Measurements from ENCODE around the gene RAVER1.

Gene RAVER1

GRCh38 chr19:10292789-10293636 is 40.3 kb downstream of the RAVER1 start:
- peak overlapping the region; percentile 82 for H3K27ac Mint-ChIP-seq
- peaks cover 62% of the 10 kb centered on the region for H3K27me3 Mint-ChIP-seq

GRCh38 chr19:10292206-10292788 is 41.0 kb downstream of the RAVER1 start:
- Mint-ChIP-seq H3K27me3 (peaks cover 66% of the 10 kb centered on the region), H3K4me1 (ENCODE audit: low read depth) (peaks cover 67% of the 10 kb centered on the region), H3K9me3 (no peaks in the 10 kb centered on the region), H3K36me3 (ENCODE audit: low read depth) (no peaks in the 10 kb centered on the region), H3K27ac (no peak overlapping the region), H3K4me3 (peak overlapping the region; percentile 72)

More at GRCh38 chr19:10292789-10293636, 40.3 kb downstream of the RAVER1 start:
- H3K36me3 Mint-ChIP-seq (ENCODE audit: low read depth), result no peaks in the 10 kb centered on the region
- peaks cover 61% of the 10 kb centered on the region for H3K4me1 Mint-ChIP-seq (ENCODE audit: low read depth)
- H3K4me3 Mint-ChIP-seq, result peak overlapping the region; percentile 72
- H3K9me3 Mint-ChIP-seq, result no peaks in the 10 kb centered on the region

- Mint-ChIP-seq H3K4me1 (ENCODE audit: low read depth) (peaks cover 71% of the 10 kb centered on the region), H3K9me3 (no peaks in the 10 kb centered on the region), H3K27me3 (peaks cover 64% of the 10 kb centered on the region), H3K27ac (no peak overlapping the region), H3K36me3 (ENCODE audit: low read depth) (no peaks in the 10 kb centered on the region), H3K4me3 (peak overlapping the region; percentile 72)
These were observed 41.6 kb downstream of the RAVER1 start for GRCh38 chr19:10291554-10292205.

DNA sequence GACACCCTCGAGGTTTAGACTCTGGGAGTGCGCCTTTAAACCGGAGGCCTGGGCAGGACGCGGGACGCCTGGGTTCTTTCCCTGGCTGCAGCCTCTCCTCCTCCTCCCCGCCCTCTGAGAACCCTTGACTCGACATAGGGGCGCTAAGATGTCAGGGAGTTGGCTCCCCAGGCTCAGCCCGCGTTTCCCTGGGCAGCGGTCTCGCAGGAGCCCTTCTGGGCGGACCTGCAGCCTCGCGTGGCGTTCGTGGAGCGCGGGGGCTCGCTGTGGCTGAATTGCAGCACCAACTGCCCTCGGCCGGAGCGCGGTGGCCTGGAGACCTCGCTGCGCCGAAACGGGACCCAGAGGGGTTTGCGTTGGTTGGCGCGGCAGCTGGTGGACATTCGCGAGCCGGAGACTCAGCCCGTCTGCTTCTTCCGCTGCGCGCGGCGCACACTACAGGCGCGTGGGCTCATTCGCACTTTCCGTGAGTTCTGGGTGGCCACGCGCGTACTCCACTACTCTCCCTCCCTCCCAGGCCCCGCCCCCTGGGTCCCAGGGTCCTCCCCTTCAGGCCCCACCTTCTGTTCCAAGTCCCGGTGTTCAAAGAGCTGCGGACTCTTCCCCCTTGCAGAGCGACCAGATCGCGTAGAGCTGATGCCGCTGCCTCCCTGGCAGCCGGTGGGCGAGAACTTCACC is 42.3 kb downstream of the RAVER1 start:
- Mint-ChIP-seq H3K4me1 (ENCODE audit: low read depth) (peaks cover 76% of the 10 kb centered on the region), H3K36me3 (ENCODE audit: low read depth) (peaks cover 6% of the 10 kb centered on the region), H3K4me3 (peak overlapping the region; percentile 72), H3K27ac (no peak overlapping the region), H3K27me3 (peaks cover 63% of the 10 kb centered on the region), H3K9me3 (no peaks in the 10 kb centered on the region)

- no peak overlapping the region for H3K27ac Mint-ChIP-seq
- H3K27me3 Mint-ChIP-seq, result peaks cover 58% of the 10 kb centered on the region
- H3K4me1 Mint-ChIP-seq (ENCODE audit: low read depth), result peaks cover 76% of the 10 kb centered on the region
- H3K36me3 Mint-ChIP-seq (ENCODE audit: low read depth), result peaks cover 12% of the 10 kb centered on the region
- H3K9me3 Mint-ChIP-seq, result no peaks in the 10 kb centered on the region
- H3K4me3 Mint-ChIP-seq, result peak overlapping the region; percentile 72
These were observed 42.9 kb downstream of the RAVER1 start for GRCh38 chr19:10290357-10290875.

GRCh38 chr19:10289836-10290356 is 43.4 kb downstream of the RAVER1 start, which contains the start of gene ICAM5:
Gene ICAM5 (plus strand): TSS chr19:10289952. CDS start chr19:10290044, 92 bp downstream.
- H3K4me1 Mint-ChIP-seq (ENCODE audit: low read depth), result peaks cover 76% of the 10 kb centered on the region
- no peaks in the 10 kb centered on the region for H3K9me3 Mint-ChIP-seq
- peak within 1 kb of the TSS; percentile 71 for H3K27ac Mint-ChIP-seq
- H3K4me3 Mint-ChIP-seq, result peak within 1 kb of the TSS; percentile 76
- H3K27me3 Mint-ChIP-seq, result peaks cover 55% of the 10 kb centered on the region
- peaks cover 17% of the 10 kb centered on the region for H3K36me3 Mint-ChIP-seq (ENCODE audit: low read depth)

DNA sequence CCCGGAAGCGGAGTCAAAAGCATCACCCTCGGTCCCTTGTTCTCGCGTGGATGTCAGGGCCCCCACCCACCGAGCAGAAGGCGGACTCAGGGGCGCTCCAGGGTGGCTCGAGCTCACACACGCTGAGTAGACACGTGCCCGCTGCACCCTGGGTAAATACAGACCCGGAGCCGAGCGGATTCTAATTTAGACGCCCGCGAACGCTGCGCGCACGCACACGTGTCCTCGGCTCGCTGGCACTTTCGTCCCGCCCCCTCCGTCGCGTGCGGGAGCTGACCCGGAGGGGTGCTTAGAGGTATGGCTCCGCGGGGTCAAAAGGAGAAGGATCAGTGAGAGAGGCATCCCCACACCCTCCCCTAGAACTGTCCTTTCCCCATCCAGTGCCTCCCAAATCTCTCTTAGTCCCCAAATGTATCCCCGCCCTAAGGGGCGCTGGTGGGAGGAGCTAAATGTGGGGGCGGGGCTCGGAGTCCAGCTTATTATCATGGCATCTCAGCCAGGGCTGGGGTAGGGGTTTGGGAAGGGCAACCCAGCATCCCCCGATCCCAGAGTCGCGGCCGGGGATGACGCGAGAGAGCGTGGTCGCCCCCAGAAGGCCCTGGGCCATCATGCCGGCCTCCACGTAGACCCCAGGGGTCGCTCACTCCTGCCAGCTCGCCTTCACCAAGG is 44.0 kb downstream of the RAVER1 start:
- H3K27ac Mint-ChIP-seq, result peak overlapping the region; percentile 71
- peaks cover 75% of the 10 kb centered on the region for H3K4me1 Mint-ChIP-seq (ENCODE audit: low read depth)
- no peaks in the 10 kb centered on the region for H3K9me3 Mint-ChIP-seq
- H3K36me3 Mint-ChIP-seq (ENCODE audit: low read depth), result peaks cover 23% of the 10 kb centered on the region
- H3K27me3 Mint-ChIP-seq, result peaks cover 49% of the 10 kb centered on the region
- peak overlapping the region; percentile 76 for H3K4me3 Mint-ChIP-seq

DNA sequence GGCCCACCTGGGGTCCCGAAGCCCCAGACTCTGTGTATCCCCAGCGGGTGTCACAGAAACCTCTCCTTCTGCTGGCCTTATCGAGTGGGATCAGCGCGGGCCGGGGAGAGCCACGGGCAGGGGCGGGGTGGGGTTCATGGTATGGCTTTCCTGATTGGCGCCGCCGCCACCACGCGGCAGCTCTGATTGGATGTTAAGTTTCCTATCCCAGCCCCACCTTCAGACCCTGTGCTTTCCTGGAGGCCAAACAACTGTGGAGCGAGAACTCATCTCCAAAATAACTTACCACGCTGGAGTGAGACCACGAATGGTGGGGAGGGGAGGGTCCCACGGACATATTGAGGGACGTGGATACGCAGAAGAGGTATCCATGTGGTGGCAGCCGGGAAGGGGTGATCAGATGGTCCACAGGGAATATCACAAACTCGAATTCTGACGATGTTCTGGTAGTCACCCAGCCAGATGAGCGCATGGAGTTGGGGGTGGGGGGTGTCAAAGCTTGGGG is 44.6 kb downstream of the RAVER1 start:
- Mint-ChIP-seq H3K27ac (peak overlapping the region; percentile 71), H3K9me3 (no peaks in the 10 kb centered on the region), H3K27me3 (peaks cover 44% of the 10 kb centered on the region), H3K4me3 (peak overlapping the region; percentile 76), H3K4me1 (ENCODE audit: low read depth) (peaks cover 75% of the 10 kb centered on the region), H3K36me3 (ENCODE audit: low read depth) (peaks cover 29% of the 10 kb centered on the region)

DNA sequence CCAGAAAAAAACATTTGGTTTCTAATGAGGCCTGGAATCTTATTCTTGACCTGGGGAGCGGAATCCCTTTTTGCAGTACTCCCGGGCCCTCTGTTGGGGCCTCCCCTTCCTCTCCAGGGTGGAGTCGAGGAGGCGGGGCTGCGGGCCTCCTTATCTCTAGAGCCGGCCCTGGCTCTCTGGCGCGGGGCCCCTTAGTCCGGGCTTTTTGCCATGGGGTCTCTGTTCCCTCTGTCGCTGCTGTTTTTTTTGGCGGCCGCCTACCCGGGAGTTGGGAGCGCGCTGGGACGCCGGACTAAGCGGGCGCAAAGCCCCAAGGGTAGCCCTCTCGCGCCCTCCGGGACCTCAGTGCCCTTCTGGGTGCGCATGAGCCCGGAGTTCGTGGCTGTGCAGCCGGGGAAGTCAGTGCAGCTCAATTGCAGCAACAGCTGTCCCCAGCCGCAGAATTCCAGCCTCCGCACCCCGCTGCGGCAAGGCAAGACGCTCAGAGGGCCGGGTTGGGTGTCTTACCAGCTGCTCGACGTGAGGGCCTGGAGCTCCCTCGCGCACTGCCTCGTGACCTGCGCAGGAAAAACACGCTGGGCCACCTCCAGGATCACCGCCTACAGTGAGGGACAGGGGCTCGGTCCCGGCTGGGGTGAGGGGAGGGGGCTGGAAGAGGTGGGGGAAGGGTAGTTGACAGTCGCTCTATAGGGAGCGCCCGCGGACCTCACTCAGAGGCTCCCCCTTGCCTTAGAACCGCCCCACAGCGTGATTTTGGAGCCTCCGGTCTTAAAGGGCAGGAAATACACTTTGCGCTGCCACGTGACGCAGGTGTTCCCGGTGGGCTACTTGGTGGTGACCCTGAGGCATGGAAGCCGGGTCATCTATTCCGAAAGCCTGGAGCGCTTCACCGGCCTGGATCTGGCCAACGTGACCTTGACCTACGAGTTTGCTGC is 46.3 kb downstream of the RAVER1 start, which contains the start of gene ICAM4:
ICAM4 (plus strand) TSS at position 153 of the 935 bp plus-strand sequence; CDS start at position 211, 58 bp downstream.
- Mint-ChIP-seq H3K4me1 (ENCODE audit: low read depth) (peaks cover 61% of the 10 kb centered on the region), H3K36me3 (ENCODE audit: low read depth) (peaks cover 34% of the 10 kb centered on the region), H3K9me3 (no peaks in the 10 kb centered on the region), H3K27ac (peak within 1 kb of the TSS; percentile 49), H3K27me3 (peaks cover 27% of the 10 kb centered on the region), H3K4me3 (peak within 1 kb of the TSS; percentile 19)

DNA sequence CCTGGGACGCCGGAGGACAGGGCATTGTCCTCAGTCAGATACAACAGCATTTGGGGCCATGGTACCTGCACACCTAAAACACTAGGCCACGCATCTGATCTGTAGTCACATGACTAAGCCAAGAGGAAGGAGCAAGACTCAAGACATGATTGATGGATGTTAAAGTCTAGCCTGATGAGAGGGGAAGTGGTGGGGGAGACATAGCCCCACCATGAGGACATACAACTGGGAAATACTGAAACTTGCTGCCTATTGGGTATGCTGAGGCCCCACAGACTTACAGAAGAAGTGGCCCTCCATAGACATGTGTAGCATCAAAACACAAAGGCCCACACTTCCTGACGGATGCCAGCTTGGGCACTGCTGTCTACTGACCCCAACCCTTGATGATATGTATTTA is 47.9 kb downstream of the RAVER1 start:
- H3K36me3 Mint-ChIP-seq (ENCODE audit: low read depth), result peaks cover 39% of the 10 kb centered on the region
- peaks cover 15% of the 10 kb centered on the region for H3K27me3 Mint-ChIP-seq
- no peak overlapping the region for H3K4me3 Mint-ChIP-seq
- H3K4me1 Mint-ChIP-seq (ENCODE audit: low read depth), result peaks cover 45% of the 10 kb centered on the region
- no peaks in the 10 kb centered on the region for H3K9me3 Mint-ChIP-seq
- H3K27ac Mint-ChIP-seq, result no peak overlapping the region

GRCh38 chr19:10284960-10285278 is 48.4 kb downstream of the RAVER1 start:
- Mint-ChIP-seq H3K9me3 (no peaks in the 10 kb centered on the region), H3K4me3 (no peak overlapping the region), H3K4me1 (ENCODE audit: low read depth) (peaks cover 44% of the 10 kb centered on the region), H3K36me3 (ENCODE audit: low read depth) (peaks cover 43% of the 10 kb centered on the region), H3K27me3 (peaks cover 12% of the 10 kb centered on the region), H3K27ac (no peak overlapping the region)

- H3K36me3 Mint-ChIP-seq (ENCODE audit: low read depth), result peaks cover 48% of the 10 kb centered on the region
- H3K4me3 Mint-ChIP-seq, result no peak overlapping the region
- H3K9me3 Mint-ChIP-seq, result no peaks in the 10 kb centered on the region
- peaks cover 12% of the 10 kb centered on the region for H3K27me3 Mint-ChIP-seq
- peaks cover 45% of the 10 kb centered on the region for H3K4me1 Mint-ChIP-seq (ENCODE audit: low read depth)
- no peak overlapping the region for H3K27ac Mint-ChIP-seq
These were observed 49.0 kb downstream of the RAVER1 start for GRCh38 chr19:10284065-10284959.
